H1 (cell line): ENCODE data around the gene SNRNP200. TPM values are rescaled to one million over a fixed set of nuclear protein-coding genes. Genes with fewer than 3 reads are reported as not detected.

ENCODE experiments used
- CTCF ChIA-PET: fragments of 300-600 bp; sonication (Branson Sonifier 250); formaldehyde crosslinking; loops from one replicate; lab custom pipeline; 2021; ENCODE audit not compliant: partially characterized antibody; lab: Charles Lee
- POLR2A ChIA-PET: fragments of 300-600 bp; sonication (Branson Sonifier 250); formaldehyde crosslinking; loops from one replicate; lab custom pipeline; 2021; ENCODE audit warnings: inconsistent platforms; ENCODE audit not compliant: partially characterized antibody; lab: Charles Lee
- DNase-seq, 2 experiments: peaks; one replicate each; pipeline versions ENCODE4 v3.0.0 to v3.0.0-alpha.2; 2010 to 2022; ENCODE audit warnings: low spot score in 2 of 2, low read depth in 1 of 2, mixed read lengths in 1 of 2
- FAIRE-seq: peaks from 2 replicates; lab custom pipeline; 2011; peaks lifted over from hg19 to GRCh38; lab: Jason Lieb, UNC
- H2AFZ ChIP-seq: 2 replicates; pipeline ENCODE4 v1.8.1; 2012; ENCODE audit warnings: low read length, inconsistent platforms
- H2AK5ac ChIP-seq: 2 replicates; pipeline ENCODE4 v1.6.1; 2013; ENCODE audit warnings: low read depth, low read length
- H2BK120ac ChIP-seq: replicated peaks from 2 replicates; pipeline ENCODE3; 2013; ENCODE audit warnings: low read depth, low read length, inconsistent platforms
- H2BK12ac ChIP-seq: 2 replicates; pipeline ENCODE4 v1.6.1; 2013; ENCODE audit warnings: low read depth, low read length
- H2BK15ac ChIP-seq: 2 replicates; pipeline ENCODE4 v1.6.1; 2013; ENCODE audit warnings: low read length
- H2BK20ac ChIP-seq: 2 replicates; pipeline ENCODE4 v1.6.1; 2013; ENCODE audit warnings: low read length
- H2BK5ac ChIP-seq: 2 replicates; pipeline ENCODE4 v1.6.1; 2013; ENCODE audit warnings: low read depth, low read length
- H3K14ac ChIP-seq: 2 replicates; pipeline ENCODE4 v1.6.1; 2013; ENCODE audit warnings: inconsistent platforms; ENCODE audit not compliant: insufficient read length
- H3K18ac ChIP-seq: 2 replicates; pipeline ENCODE4 v1.6.1; 2013; ENCODE audit warnings: low read length; ENCODE audit errors: extremely low read depth
- H3K23ac ChIP-seq: 2 replicates; pipeline ENCODE4 v1.6.1; 2013; ENCODE audit warnings: inconsistent platforms; ENCODE audit not compliant: insufficient read length
- H3K23me2 ChIP-seq: 2 replicates; pipeline ENCODE4 v1.6.1; 2013; ENCODE audit warnings: low read depth, low read length
- H3K27ac ChIP-seq: 2 replicates; pipeline ENCODE4 v1.6.1; 2011; ENCODE audit warnings: low read depth, low read length, inconsistent platforms
- H3K27me3 ChIP-seq, 4 experiments: replicated peaks in 1 of 4; 1 replicate in 1 of 4; 2 replicates in 3 of 4; pipeline versions ENCODE4 v1.6.1 to v1.8.1; 2011 to 2013; ENCODE audit warnings: low read length in 3 of 4, mild to moderate bottlenecking in 3 of 4, inconsistent platforms in 2 of 4, mixed read lengths in 2 of 4, moderate library complexity in 1 of 4; ENCODE audit not compliant: control insufficient read depth in 3 of 4, insufficient read depth in 3 of 4; ENCODE audit errors: extremely low read depth in 1 of 4
- H3K36me3 ChIP-seq, 4 experiments: 2 replicates each; pipeline versions ENCODE4 v1.6.1 to v1.8.1; 2011 to 2013; ENCODE audit warnings: mild to moderate bottlenecking in 4 of 4, low read length in 3 of 4, moderate library complexity in 2 of 4, control low read depth in 1 of 4, inconsistent platforms in 1 of 4; ENCODE audit not compliant: insufficient read depth in 4 of 4, control insufficient read depth in 2 of 4
- H3K4ac ChIP-seq: replicated peaks from 2 replicates; pipeline ENCODE3; 2013; ENCODE audit warnings: low read length, low read depth, mixed read lengths, inconsistent platforms; ENCODE audit not compliant: insufficient read length
- H3K4me1 ChIP-seq, 4 experiments: replicated peaks in 1 of 4; 1 replicate in 1 of 4; 2 replicates in 3 of 4; pipeline versions ENCODE4 v1.6.1 to v1.8.1; 2011 to 2013; ENCODE audit warnings: low read length in 3 of 4, inconsistent platforms in 2 of 4, mixed read lengths in 1 of 4; ENCODE audit not compliant: insufficient read depth in 4 of 4, control insufficient read depth in 3 of 4
- H3K4me2 ChIP-seq, 2 experiments: 2 replicates each; pipeline versions ENCODE4 v1.6.1 to v1.8.1; 2011 to 2013; ENCODE audit warnings: low read depth in 2 of 2, low read length in 2 of 2, control low read depth in 1 of 2, inconsistent platforms in 1 of 2, mild to moderate bottlenecking in 1 of 2; ENCODE audit not compliant: insufficient read depth in 1 of 2
- H3K4me3 ChIP-seq, 4 experiments: fragments of 200-600, 300-600 bp in 1 of 4; sonication (generic), shearing (Covaris generic), sonication (Bioruptor Twin) in 1 of 4; 2 replicates each; pipeline versions ENCODE4 v1.5.1 to v1.8.1; 2011 to 2016; ENCODE audit warnings: low read length in 4 of 4, low read depth in 3 of 4, control low read depth in 2 of 4, inconsistent platforms in 2 of 4, mild to moderate bottlenecking in 2 of 4, mixed read lengths in 1 of 4, moderate library complexity in 1 of 4; ENCODE audit not compliant: insufficient read depth in 2 of 4; ENCODE audit errors: extremely low read depth in 1 of 4
- H3K56ac ChIP-seq: replicated peaks from 2 replicates; pipeline ENCODE3; 2013; ENCODE audit warnings: low read depth, mild to moderate bottlenecking, mixed read lengths, low read length, inconsistent platforms; ENCODE audit not compliant: insufficient read length
- H3K79me1 ChIP-seq: 2 replicates; pipeline ENCODE4 v1.6.1; 2013; ENCODE audit warnings: low read depth, low read length, control low read depth
- H3K79me2 ChIP-seq, 2 experiments: 2 replicates each; pipeline versions ENCODE4 v1.6.1 to v1.8.1; 2012 to 2013; ENCODE audit warnings: low read length in 2 of 2, mild to moderate bottlenecking in 2 of 2, inconsistent platforms in 1 of 2; ENCODE audit not compliant: insufficient read depth in 2 of 2, control insufficient read depth in 1 of 2
- H3K9ac ChIP-seq, 4 experiments: replicated peaks in 1 of 4; 1 replicate in 1 of 4; 2 replicates in 3 of 4; pipeline versions ENCODE4 v1.6.1 to v1.8.1; 2011 to 2013; ENCODE audit warnings: low read depth in 3 of 4, low read length in 3 of 4, control low read depth in 2 of 4, mild to moderate bottlenecking in 2 of 4, moderate library complexity in 2 of 4, inconsistent platforms in 1 of 4; ENCODE audit errors: extremely low read depth in 1 of 4
- H3K9me3 ChIP-seq, 2 experiments: 2 replicates each; pipeline versions ENCODE4 v1.6.1 to v1.8.1; 2012 to 2013; ENCODE audit warnings: mild to moderate bottlenecking in 2 of 2, moderate library complexity in 2 of 2, control low read depth in 1 of 2, inconsistent platforms in 1 of 2, low read depth in 1 of 2, low read length in 1 of 2, mixed read lengths in 1 of 2; ENCODE audit not compliant: insufficient read depth in 2 of 2
- H4K20me1 ChIP-seq, 2 experiments: replicated peaks in 1 of 2; 2 replicates each; pipeline versions ENCODE3 to v1.8.1; 2011 to 2013; ENCODE audit warnings: inconsistent platforms in 2 of 2, low read length in 2 of 2, mild to moderate bottlenecking in 1 of 2; ENCODE audit not compliant: insufficient read depth in 2 of 2, control insufficient read depth in 1 of 2
- H4K5ac ChIP-seq: 2 replicates; pipeline ENCODE4 v1.6.1; 2013; ENCODE audit warnings: low read length, low read depth, mixed read lengths, inconsistent platforms; ENCODE audit not compliant: insufficient read length
- H4K8ac ChIP-seq: 2 replicates; pipeline ENCODE4 v1.8.0; 2013; ENCODE audit warnings: mild to moderate bottlenecking, moderate library complexity, low read length, inconsistent platforms; ENCODE audit not compliant: insufficient read depth; ENCODE audit errors: extremely low read depth
- H4K91ac ChIP-seq: replicated peaks from 2 replicates; pipeline ENCODE3; 2013; ENCODE audit warnings: low read length, mixed read lengths, inconsistent platforms; ENCODE audit not compliant: insufficient read length
- BRCA1 ChIP-seq: IDR thresholded peaks from 2 replicates; pipeline ENCODE4 v1.6.1; 2012; ENCODE audit warnings: low read depth, low read length, improper control_type of control experiment
- GTF2F1 ChIP-seq: IDR thresholded peaks from 2 replicates; pipeline ENCODE4 v1.6.1; 2012; ENCODE audit warnings: low read depth, low read length, improper control_type of control experiment, borderline replicate concordance
- WGBS, 2 experiments: shearing (Covaris generic) in 1 of 2; methylation state at CpG; one replicate each; pipeline versions ENCODE4 v1.1.6 to v1.1.7; 2013 to 2015; ENCODE audit warnings: low lambda C conversion rate in 2 of 2, mixed read lengths in 2 of 2, inconsistent platforms in 1 of 2, low coverage in 1 of 2, missing lambda C conversion rate in 1 of 2; ENCODE audit not compliant: insufficient replicate concordance in 2 of 2, insufficient coverage in 1 of 2, insufficient read length in 1 of 2; ENCODE audit errors: extremely low coverage in 1 of 2, missing lambda C conversion rate in 1 of 2; 5-methylcytosine and 5-hydroxymethylcytosine counted together
- polyA plus RNA-seq, 7 experiments: library from polyadenylated mRNA; depleted of rRNA in 3 of 7; stranded (reverse) in 5 of 7; unstranded in 2 of 7; fragments of >200 nt in 5 of 7; fragments of 200-250 nt in 2 of 7; gene quantifications; 1 replicate in 5 of 7; 2 replicates in 1 of 7; 4 replicates in 1 of 7; pipeline versions ENCODE4 v1.2.1 to v1.2.3, GENCODE V29; 2011 to 2013; ENCODE audit warnings: missing spikeins in 2 of 7, mixed read lengths in 2 of 7
- total RNA-seq: library from RNA; stranded (reverse); fragmentation: NEBNext Ultra II Directional; extraction: Animal tissue kit (Norgen Biotek cat#: 25700); gene quantifications from 2 replicates; pipeline ENCODE4 v1.2.1, GENCODE V29; 2021

SNRNP200 gene
- total and polyA plus RNA-seq, 2 of the 8 experiments (the other 6 are each of a cell fraction or from before 2014, with no cell fraction given) = 190 to 289 TPM

- Histone ChIP-seq H3K36me3 (peaks cover 0 to 5% (median 3%) of the 10 kb centered on the region in 4 experiments; a peak in 5 of 8 replicates), H2BK120ac (no peak overlapping the region), H3K9me3 (no peaks in the 10 kb centered on the region), H3K27me3 (no peaks in the 10 kb centered on the region), H3K56ac (no peak overlapping the region), H3K27ac (no peak overlapping the region), H3K4me1 (no peaks in the 10 kb centered on the region), H3K4ac (no peak overlapping the region), H3K18ac (no peak overlapping the region), H3K23ac (no peak overlapping the region), H3K79me2 (no peaks in the 10 kb centered on the region), H3K4me2 (no peak overlapping the region), H4K8ac (no peak overlapping the region), H2BK5ac (no peak overlapping the region), H3K9ac (no peak overlapping the region), H2BK15ac (no peak overlapping the region), H3K14ac (no peak overlapping the region), H4K5ac (no peak overlapping the region), H2BK20ac (no peak overlapping the region), H2AK5ac (no peak overlapping the region), H3K23me2 (no peaks in the 10 kb centered on the region), H4K91ac (no peak overlapping the region), H2AFZ (no peak overlapping the region), H3K4me3 (no peak overlapping the region), H3K79me1 (peaks cover 2% of the 10 kb centered on the region; the same call in 1 of the 2 replicates), H2BK12ac (no peak overlapping the region), H4K20me1 (peaks cover 0 to 3% of the 10 kb centered on the region in 2 experiments)
- WGBS, 2 experiments = 94% methylated on average over 4 of the region's 4 CpGs; no CpG with 5 or more reads in 1 of the 2 experiments
- DNase-seq (no peak), FAIRE-seq (no peak)
- ChIA-PET POLR2A (interaction anchor here (0.5 to 2.0 kb wide), 4 partner anchors 9 to 45 kb away, joined by 3 to 6 read pairs (median 3); no protein-coding TSS in a partner anchor), CTCF (no interaction called here)
- TF ChIP-seq BRCA1 = no peak
- no peak for TF ChIP-seq GTF2F1
Measured at GRCh38 chr2:96248624-96249023, 56.7 kb downstream of the SNRNP200 start.
